Measurements from ENCODE around the gene CARD11. TPM values are rescaled to one million over a fixed set of nuclear protein-coding genes. Genes with fewer than 3 reads are reported as not detected.

The CARD11 gene
- total and polyA plus RNA-seq, 2 experiments from 2014 or later: 0.15 TPM; not detected in 1

GRCh38 chr7:2861509-2861908, 182.2 kb downstream of the CARD11 start:
- Histone ChIP-seq H3K4me3 (no peak overlapping the region), H3K27me3 (no peaks in the 10 kb centered on the region), H3K27ac (no peak overlapping the region), H3K4me1 (ENCODE audit: low read depth) (peaks cover 17% of the 10 kb centered on the region), H3K9me3 (ENCODE audit: low read depth) (no peaks in the 10 kb centered on the region), H3K36me3 (no peaks in the 10 kb centered on the region)
- no peak for DNase-seq (ENCODE audit: low read depth in 1 of 2, low spot score in 1 of 2)
- TF ChIP-seq CTCF (IDR thresholded peaks at IDR 0.05; ENCODE audit: low read depth, low read length): no peak

- no peak for DNase-seq (ENCODE audit: low read depth in 1 of 2, low spot score in 1 of 2)
- H3K27ac ChIP-seq: peak overlapping the region; percentile 15
- no peak for TF ChIP-seq CTCF (IDR thresholded peaks at IDR 0.05; ENCODE audit: low read depth, low read length)
Observed at GRCh38 chr7:2860627-2861133, 183.0 kb downstream of the CARD11 start.

GRCh38 chr7:2859952-2860351, 183.7 kb downstream of the CARD11 start:
- no peaks in the 10 kb centered on the region for H3K36me3 ChIP-seq
- H3K4me3 ChIP-seq: no peak overlapping the region
- TF ChIP-seq CTCF (IDR thresholded peaks at IDR 0.05; ENCODE audit: low read depth, low read length): no peak
- H3K9me3 ChIP-seq (ENCODE audit: low read depth): no peaks in the 10 kb centered on the region
- no peaks in the 10 kb centered on the region for H3K27me3 ChIP-seq
- H3K4me1 ChIP-seq (ENCODE audit: low read depth): peaks cover 24% of the 10 kb centered on the region
- no peak overlapping the region for H3K27ac ChIP-seq
- DNase-seq (ENCODE audit: low read depth in 1 of 2, low spot score in 1 of 2): no peak

More at GRCh38 chr7:2860627-2861133, 183.0 kb downstream of the CARD11 start:
- Histone ChIP-seq H3K4me3 (no peak overlapping the region), H3K36me3 (no peaks in the 10 kb centered on the region), H3K4me1 (ENCODE audit: low read depth) (peaks cover 24% of the 10 kb centered on the region), H3K9me3 (ENCODE audit: low read depth) (no peaks in the 10 kb centered on the region), H3K27me3 (no peaks in the 10 kb centered on the region)

GRCh38 chr7:2858621-2859020, 185.0 kb downstream of the CARD11 start:
- H3K4me3 ChIP-seq: no peak overlapping the region
- no peak for TF ChIP-seq CTCF (IDR thresholded peaks at IDR 0.05; ENCODE audit: low read depth, low read length)
- no peaks in the 10 kb centered on the region for H3K9me3 ChIP-seq (ENCODE audit: low read depth)
- H3K27ac ChIP-seq: no peak overlapping the region
- DNase-seq (ENCODE audit: low read depth in 1 of 2, low spot score in 1 of 2): no peak
- H3K4me1 ChIP-seq (ENCODE audit: low read depth): peaks cover 24% of the 10 kb centered on the region
- no peaks in the 10 kb centered on the region for H3K27me3 ChIP-seq
- H3K36me3 ChIP-seq: no peaks in the 10 kb centered on the region

- no peaks in the 10 kb centered on the region for H3K9me3 ChIP-seq (ENCODE audit: low read depth)
- H3K27me3 ChIP-seq: no peaks in the 10 kb centered on the region
- no peak overlapping the region for H3K4me3 ChIP-seq
- no peak for TF ChIP-seq CTCF (IDR thresholded peaks at IDR 0.05; ENCODE audit: low read depth, low read length)
- peak overlapping the region; percentile 87 for H3K27ac ChIP-seq
- H3K4me1 ChIP-seq (ENCODE audit: low read depth): peaks cover 18% of the 10 kb centered on the region
- peak in 1 of 2 donors; percentile 61 for DNase-seq (ENCODE audit: low read depth in 1 of 2, low spot score in 1 of 2)
- H3K36me3 ChIP-seq: no peaks in the 10 kb centered on the region
Observed at GRCh38 chr7:2856388-2857169, 187.1 kb downstream of the CARD11 start.

Other genes starting within 250 kb of the CARD11 start
- gene GNA12, start 199.6 kb downstream of the CARD11 start, total RNA-seq: 34.5 and 54.4 TPM in 2 replicates
- 59.1 and 64.2 TPM in 2 replicates for gene GNA12, start 199.6 kb downstream of the CARD11 start, polyA plus RNA-seq

All from cardiac muscle cell (in vitro differentiated cells and primary cell).